ENCODE measurements around the gene C2orf80. TPM values are rescaled to one million over a fixed set of nuclear protein-coding genes. Genes with fewer than 3 reads are reported as not detected.

C2orf80 gene
- total RNA-seq, 3 donors from 2014 or later (not counting 1 experiment from before 2014, with no cell fraction given), result not detected

- Histone ChIP-seq H3K4me3 (ENCODE audit: low read length) (no peak overlapping the region), H3K27me3 (ENCODE audit: control insufficient read depth, insufficient read depth, low read length) (no peaks in the 10 kb centered on the region), H3K9me3 (ENCODE audit: control insufficient read depth, insufficient read depth, low read length) (no peaks in the 10 kb centered on the region), H3K4me1 (ENCODE audit: control insufficient read depth, insufficient read depth, low read length) (no peaks in the 10 kb centered on the region), H3K36me3 (ENCODE audit: control insufficient read depth, insufficient read depth, low read length) (no peaks in the 10 kb centered on the region), H3K27ac (ENCODE audit: low read length) (no peak overlapping the region)
- 60% methylated on average over 2 of the region's 2 CpGs for WGBS (ENCODE audit: insufficient coverage)
- no peak overlapping the region for H3K4me3 Mint-ChIP-seq
- H3K27me3 Mint-ChIP-seq (ENCODE audit: low read depth in 2 of 2), result peaks cover 0 to 3% of the 10 kb centered on the region in 2 donors
- TF ChIP-seq, protein P1, sequence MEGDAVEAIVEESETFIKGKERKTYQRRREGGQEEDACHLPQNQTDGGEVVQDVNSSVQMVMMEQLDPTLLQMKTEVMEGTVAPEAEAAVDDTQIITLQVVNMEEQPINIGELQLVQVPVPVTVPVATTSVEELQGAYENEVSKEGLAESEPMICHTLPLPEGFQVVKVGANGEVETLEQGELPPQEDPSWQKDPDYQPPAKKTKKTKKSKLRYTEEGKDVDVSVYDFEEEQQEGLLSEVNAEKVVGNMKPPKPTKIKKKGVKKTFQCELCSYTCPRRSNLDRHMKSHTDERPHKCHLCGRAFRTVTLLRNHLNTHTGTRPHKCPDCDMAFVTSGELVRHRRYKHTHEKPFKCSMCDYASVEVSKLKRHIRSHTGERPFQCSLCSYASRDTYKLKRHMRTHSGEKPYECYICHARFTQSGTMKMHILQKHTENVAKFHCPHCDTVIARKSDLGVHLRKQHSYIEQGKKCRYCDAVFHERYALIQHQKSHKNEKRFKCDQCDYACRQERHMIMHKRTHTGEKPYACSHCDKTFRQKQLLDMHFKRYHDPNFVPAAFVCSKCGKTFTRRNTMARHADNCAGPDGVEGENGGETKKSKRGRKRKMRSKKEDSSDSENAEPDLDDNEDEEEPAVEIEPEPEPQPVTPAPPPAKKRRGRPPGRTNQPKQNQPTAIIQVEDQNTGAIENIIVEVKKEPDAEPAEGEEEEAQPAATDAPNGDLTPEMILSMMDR (IDR thresholded peaks at IDR 0.05), result no peak
- no peak for DNase-seq
- H3K27ac Mint-ChIP-seq, result no peak overlapping the region
- intact Hi-C loops (cut with micrococcal nuclease), result no loop called here
- H3K9me3 Mint-ChIP-seq, result no peaks in the 10 kb centered on the region
- H3K36me3 Mint-ChIP-seq, result no peaks in the 10 kb centered on the region
- H3K4me1 Mint-ChIP-seq, result no peaks in the 10 kb centered on the region
- ATAC-seq, result no peak
Observed at GRCh38 chr2:208156439-208156838, 33.4 kb downstream of the C2orf80 start.

- no peaks in the 10 kb centered on the region for H3K9me3 Mint-ChIP-seq
- no peak overlapping the region for H3K27ac Mint-ChIP-seq
- H3K4me3 Mint-ChIP-seq, result no peak overlapping the region
- no peaks in the 10 kb centered on the region for H3K27me3 ChIP-seq (ENCODE audit: control insufficient read depth, insufficient read depth, low read length)
- no peaks in the 10 kb centered on the region for H3K9me3 ChIP-seq (ENCODE audit: control insufficient read depth, insufficient read depth, low read length)
- no peak overlapping the region for H3K27ac ChIP-seq (ENCODE audit: low read length)
- H3K36me3 ChIP-seq (ENCODE audit: control insufficient read depth, insufficient read depth, low read length), result no peaks in the 10 kb centered on the region
- no peaks in the 10 kb centered on the region for H3K36me3 Mint-ChIP-seq
- TF ChIP-seq, protein P1 (IDR thresholded peaks at IDR 0.05), result no peak
- H3K4me1 Mint-ChIP-seq, result no peaks in the 10 kb centered on the region
- H3K4me3 ChIP-seq (ENCODE audit: low read length), result no peak overlapping the region
- intact Hi-C loops (cut with micrococcal nuclease), result no loop called here
- ATAC-seq (no peak), DNase-seq (no peak)
- H3K4me1 ChIP-seq (ENCODE audit: control insufficient read depth, insufficient read depth, low read length), result no peaks in the 10 kb centered on the region
- peaks cover 0 to 7% of the 10 kb centered on the region in 2 donors for H3K27me3 Mint-ChIP-seq (ENCODE audit: low read depth in 2 of 2)
Observed at GRCh38 chr2:208153156-208153555, 36.7 kb downstream of the C2orf80 start.

- no CpG with 5 or more reads among the region's 1 CpG for WGBS (ENCODE audit: insufficient coverage)
- ATAC-seq (no peak), DNase-seq (no peak)
- H3K4me3 Mint-ChIP-seq, result no peak overlapping the region
- Histone ChIP-seq H3K9me3 (ENCODE audit: control insufficient read depth, insufficient read depth, low read length) (no peaks in the 10 kb centered on the region), H3K36me3 (ENCODE audit: control insufficient read depth, insufficient read depth, low read length) (no peaks in the 10 kb centered on the region), H3K4me3 (ENCODE audit: low read length) (no peak overlapping the region), H3K27ac (ENCODE audit: low read length) (no peak overlapping the region), H3K27me3 (ENCODE audit: control insufficient read depth, insufficient read depth, low read length) (no peaks in the 10 kb centered on the region), H3K4me1 (ENCODE audit: control insufficient read depth, insufficient read depth, low read length) (no peaks in the 10 kb centered on the region)
- H3K27me3 Mint-ChIP-seq (ENCODE audit: low read depth in 2 of 2), result peaks cover 0 to 7% of the 10 kb centered on the region in 2 donors
- H3K4me1 Mint-ChIP-seq, result no peaks in the 10 kb centered on the region
- intact Hi-C loops (cut with micrococcal nuclease), result no loop called here
- no peaks in the 10 kb centered on the region for H3K9me3 Mint-ChIP-seq
- no peak overlapping the region for H3K27ac Mint-ChIP-seq
- TF ChIP-seq, protein P1 (IDR thresholded peaks at IDR 0.05), result no peak
- H3K36me3 Mint-ChIP-seq, result no peaks in the 10 kb centered on the region
Observed at GRCh38 chr2:208150956-208151355, 38.9 kb downstream of the C2orf80 start.

DNA sequence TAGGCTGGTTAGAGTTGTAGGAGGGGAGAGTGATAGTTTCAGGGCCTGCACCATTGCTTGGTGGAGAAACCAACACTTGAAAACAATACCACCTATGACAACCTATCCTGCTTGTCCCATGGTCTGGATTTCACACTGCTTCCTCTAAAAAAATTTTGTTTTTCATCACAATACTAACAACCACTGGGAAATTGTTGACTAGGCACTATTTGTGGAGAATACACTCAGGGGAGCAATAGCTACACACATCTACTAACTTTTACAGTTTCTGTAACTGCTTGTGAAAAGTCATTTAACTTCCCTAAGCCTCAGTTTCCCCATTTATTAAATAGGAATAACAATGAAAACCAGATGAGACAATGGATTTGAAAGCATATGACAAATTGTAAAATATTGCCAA, 39.7 kb downstream of the C2orf80 start:
- Histone ChIP-seq H3K36me3 (ENCODE audit: control insufficient read depth, insufficient read depth, low read length) (no peaks in the 10 kb centered on the region), H3K9me3 (ENCODE audit: control insufficient read depth, insufficient read depth, low read length) (no peaks in the 10 kb centered on the region), H3K27me3 (ENCODE audit: control insufficient read depth, insufficient read depth, low read length) (no peaks in the 10 kb centered on the region), H3K4me3 (ENCODE audit: low read length) (no peak overlapping the region), H3K27ac (ENCODE audit: low read length) (no peak overlapping the region), H3K4me1 (ENCODE audit: control insufficient read depth, insufficient read depth, low read length) (no peaks in the 10 kb centered on the region)
- no peak for DNase-seq
- ATAC-seq, result no peak
- intact Hi-C loops (cut with micrococcal nuclease), result no loop called here
- no peaks in the 10 kb centered on the region for H3K9me3 Mint-ChIP-seq
- no peaks in the 10 kb centered on the region for H3K4me1 Mint-ChIP-seq
- H3K4me3 Mint-ChIP-seq, result no peak overlapping the region
- H3K27me3 Mint-ChIP-seq (ENCODE audit: low read depth in 2 of 2), result peaks cover 0 to 7% of the 10 kb centered on the region in 2 donors
- H3K36me3 Mint-ChIP-seq, result no peaks in the 10 kb centered on the region
- H3K27ac Mint-ChIP-seq, result no peak overlapping the region
- TF ChIP-seq, protein P1 (IDR thresholded peaks at IDR 0.05), result no peak
